Nephron progenitor cell (in vitro differentiated cells): Measurements from ENCODE around the gene SPDYC.

Experiments used
- DNase-seq: peaks from one replicate; pipeline ENCODE4 v3.0.0; 2021
- H3K27ac Mint-ChIP-seq: 2 replicates; pipeline ENCODE4 v1.8.0; 2021; ENCODE audit warnings: mild to moderate bottlenecking, moderate library complexity, mixed read lengths
- H3K27me3 Mint-ChIP-seq: 2 replicates; pipeline ENCODE4 v1.8.0; 2021; ENCODE audit warnings: mild to moderate bottlenecking, low read depth, mixed read lengths; ENCODE audit not compliant: poor library complexity
- H3K36me3 Mint-ChIP-seq: 2 replicates; pipeline ENCODE4 v1.8.0; 2021; ENCODE audit warnings: low read depth, mixed read lengths
- H3K4me1 Mint-ChIP-seq: 2 replicates; pipeline ENCODE4 v1.8.0; 2021; ENCODE audit warnings: mixed read lengths
- H3K4me3 Mint-ChIP-seq: 2 replicates; pipeline ENCODE4 v1.8.0; 2021; ENCODE audit warnings: mild to moderate bottlenecking, moderate library complexity, mixed read lengths
- H3K9me3 Mint-ChIP-seq: 2 replicates; pipeline ENCODE4 v1.8.0; 2021; ENCODE audit warnings: mild to moderate bottlenecking, moderate library complexity, mixed read lengths
- TF ChIP-seq, protein P1 (sequence below): fragments of 200-600 bp; sonication (generic); IDR thresholded peaks from 2 replicates; pipeline ENCODE4 v1.5.0; 2021; ENCODE audit warnings: antibody characterized with exemption

SPDYC gene

DNA sequence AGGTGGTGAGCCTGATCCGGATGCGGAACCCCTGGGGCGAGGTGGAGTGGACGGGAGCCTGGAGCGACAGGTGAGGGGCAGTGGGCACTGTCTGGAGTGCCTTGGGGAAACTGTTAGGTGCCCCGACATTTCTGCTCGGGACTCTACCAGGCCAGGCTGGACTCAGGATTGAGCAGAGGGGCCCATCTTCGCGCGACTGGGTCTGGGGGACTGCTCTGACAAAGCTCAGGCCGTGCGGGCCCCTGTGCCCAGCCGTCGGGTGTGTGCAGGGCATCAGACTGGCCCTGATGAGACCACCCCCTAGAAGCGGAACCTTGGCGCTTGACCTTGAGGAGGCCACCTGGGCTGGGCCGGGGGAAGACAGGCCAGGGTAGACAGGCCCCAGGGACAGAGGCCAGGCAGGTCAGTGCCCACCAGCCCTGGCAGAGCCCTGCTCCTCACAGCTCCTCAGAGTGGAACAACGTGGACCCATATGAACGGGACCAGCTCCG is 18.0 kb downstream of the SPDYC start:
- TF ChIP-seq, protein P1, sequence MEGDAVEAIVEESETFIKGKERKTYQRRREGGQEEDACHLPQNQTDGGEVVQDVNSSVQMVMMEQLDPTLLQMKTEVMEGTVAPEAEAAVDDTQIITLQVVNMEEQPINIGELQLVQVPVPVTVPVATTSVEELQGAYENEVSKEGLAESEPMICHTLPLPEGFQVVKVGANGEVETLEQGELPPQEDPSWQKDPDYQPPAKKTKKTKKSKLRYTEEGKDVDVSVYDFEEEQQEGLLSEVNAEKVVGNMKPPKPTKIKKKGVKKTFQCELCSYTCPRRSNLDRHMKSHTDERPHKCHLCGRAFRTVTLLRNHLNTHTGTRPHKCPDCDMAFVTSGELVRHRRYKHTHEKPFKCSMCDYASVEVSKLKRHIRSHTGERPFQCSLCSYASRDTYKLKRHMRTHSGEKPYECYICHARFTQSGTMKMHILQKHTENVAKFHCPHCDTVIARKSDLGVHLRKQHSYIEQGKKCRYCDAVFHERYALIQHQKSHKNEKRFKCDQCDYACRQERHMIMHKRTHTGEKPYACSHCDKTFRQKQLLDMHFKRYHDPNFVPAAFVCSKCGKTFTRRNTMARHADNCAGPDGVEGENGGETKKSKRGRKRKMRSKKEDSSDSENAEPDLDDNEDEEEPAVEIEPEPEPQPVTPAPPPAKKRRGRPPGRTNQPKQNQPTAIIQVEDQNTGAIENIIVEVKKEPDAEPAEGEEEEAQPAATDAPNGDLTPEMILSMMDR = no peak
- peaks cover 23% of the 10 kb centered on the region for H3K4me1 Mint-ChIP-seq
- H3K27ac Mint-ChIP-seq = no peak overlapping the region
- no peaks in the 10 kb centered on the region for H3K9me3 Mint-ChIP-seq
- DNase-seq = no peak
- peaks cover 5% of the 10 kb centered on the region for H3K27me3 Mint-ChIP-seq
- H3K36me3 Mint-ChIP-seq = peaks cover 22% of the 10 kb centered on the region
- H3K4me3 Mint-ChIP-seq = no peak overlapping the region

DNA sequence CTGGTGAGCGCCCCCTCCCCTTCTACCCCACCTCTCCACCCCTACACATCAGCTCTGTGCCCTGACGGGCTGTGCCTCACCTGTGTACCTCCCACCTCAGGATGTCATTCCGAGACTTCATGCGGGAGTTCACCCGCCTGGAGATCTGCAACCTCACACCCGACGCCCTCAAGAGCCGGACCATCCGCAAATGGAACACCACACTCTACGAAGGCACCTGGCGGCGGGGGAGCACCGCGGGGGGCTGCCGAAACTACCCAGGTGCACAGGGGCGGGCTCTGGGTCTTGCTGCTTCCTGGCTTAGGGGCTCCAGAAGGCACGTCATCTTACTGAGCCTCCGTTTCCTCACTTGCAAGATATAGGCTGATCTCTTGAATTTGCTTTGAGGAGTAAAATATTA is 18.5 kb downstream of the SPDYC start:
- Mint-ChIP-seq H3K9me3 (no peaks in the 10 kb centered on the region), H3K4me1 (peaks cover 20% of the 10 kb centered on the region), H3K27ac (no peak overlapping the region), H3K36me3 (peaks cover 27% of the 10 kb centered on the region), H3K4me3 (no peak overlapping the region), H3K27me3 (peaks cover 5% of the 10 kb centered on the region)
- no peak for DNase-seq
- TF ChIP-seq, protein P1 = no peak

DNA sequence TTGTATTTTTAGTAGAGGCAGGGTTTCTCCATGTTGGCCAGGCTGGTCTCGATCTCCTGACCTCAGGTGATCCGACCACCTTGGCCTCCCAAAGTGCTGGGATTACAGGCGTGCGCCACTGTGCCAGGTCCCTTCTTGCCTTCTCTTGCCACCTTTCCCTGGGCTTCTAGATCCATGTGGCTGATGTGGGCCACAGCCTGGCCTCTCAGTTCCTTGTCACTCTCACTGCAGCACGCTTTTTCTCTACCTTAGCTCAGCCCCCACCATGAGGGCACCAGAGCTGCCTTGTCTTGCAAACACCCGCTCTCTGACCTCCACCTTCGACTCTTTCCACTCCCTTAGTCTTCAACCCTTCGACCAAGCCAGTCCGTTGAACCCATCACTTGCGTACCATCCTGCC is 19.2 kb downstream of the SPDYC start:
- Mint-ChIP-seq H3K9me3 (no peaks in the 10 kb centered on the region), H3K27me3 (peaks cover 5% of the 10 kb centered on the region), H3K4me1 (peaks cover 13% of the 10 kb centered on the region), H3K27ac (no peak overlapping the region), H3K36me3 (peaks cover 34% of the 10 kb centered on the region), H3K4me3 (no peak overlapping the region)
- TF ChIP-seq, protein P1 = no peak
- no peak for DNase-seq

DNA sequence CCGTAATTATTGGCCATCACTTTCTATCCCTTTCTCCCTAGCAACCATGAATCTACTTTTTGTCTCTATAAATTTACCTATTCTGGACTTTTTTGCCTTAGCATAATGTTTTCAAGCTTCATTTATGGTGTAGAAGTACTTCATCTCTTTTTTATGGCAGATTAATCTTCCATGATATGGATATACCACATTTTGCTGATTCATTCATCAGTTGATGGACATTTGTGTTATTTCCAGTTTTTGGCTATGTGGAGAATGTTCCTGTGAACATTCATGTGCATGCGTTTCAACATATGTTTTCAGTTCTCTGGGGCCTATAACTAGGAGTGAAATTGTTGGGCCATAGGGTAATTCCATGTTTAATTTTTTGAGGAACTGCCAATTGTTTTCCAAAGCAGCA is 24.5 kb downstream of the SPDYC start:
- Mint-ChIP-seq H3K36me3 (peaks cover 50% of the 10 kb centered on the region), H3K4me1 (peaks cover 6% of the 10 kb centered on the region), H3K9me3 (no peaks in the 10 kb centered on the region), H3K27ac (no peak overlapping the region), H3K27me3 (peaks cover 5% of the 10 kb centered on the region), H3K4me3 (no peak overlapping the region)
- TF ChIP-seq, protein P1 = no peak
- no peak for DNase-seq

DNA sequence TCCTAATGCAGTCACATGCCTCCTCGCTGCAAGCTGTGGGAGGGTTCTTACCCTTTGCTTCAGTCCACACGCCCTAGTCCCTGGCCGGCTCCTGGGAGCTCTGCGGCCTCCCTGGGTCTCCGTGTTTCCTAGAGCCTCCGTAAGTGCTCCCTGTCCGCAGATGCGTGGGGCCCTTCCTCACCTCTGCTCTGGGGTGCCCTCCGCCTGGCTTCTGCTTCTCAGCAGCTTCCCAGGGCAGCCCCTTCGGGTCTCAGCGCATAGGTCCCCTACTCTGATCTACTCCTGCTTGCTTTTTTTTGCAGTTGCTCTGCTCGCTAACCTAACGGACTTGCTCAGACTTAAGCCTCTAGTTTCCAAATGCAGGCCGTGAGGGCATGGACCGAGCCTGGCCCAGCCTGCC is 34.1 kb downstream of the SPDYC start:
- peaks cover 5% of the 10 kb centered on the region for H3K4me1 Mint-ChIP-seq
- H3K36me3 Mint-ChIP-seq = peaks cover 11% of the 10 kb centered on the region
- TF ChIP-seq, protein P1 = no peak
- no peak overlapping the region for H3K27ac Mint-ChIP-seq
- no peaks in the 10 kb centered on the region for H3K27me3 Mint-ChIP-seq
- no peak overlapping the region for H3K4me3 Mint-ChIP-seq
- no peaks in the 10 kb centered on the region for H3K9me3 Mint-ChIP-seq
- no peak for DNase-seq
